Hepatocyte (in vitro differentiated cells): Measurements from ENCODE around the gene CCDC34. TPM values are rescaled to one million over a fixed set of nuclear protein-coding genes. Genes with fewer than 3 reads are reported as not detected.
A peak's percentile ranks its signal among the peaks of the same experiment; 100 is the strongest.

ENCODE experiments used
- DNase-seq: peaks from one replicate; pipeline ENCODE4 v3.0.0-alpha.2; 2016; ENCODE audit warnings: low spot score
- H2AFZ ChIP-seq: fragments of 200-600 bp; sonication (generic); 2 replicates; pipeline ENCODE4 v1.6.0; 2016; ENCODE audit warnings: antibody characterized with exemption, mild to moderate bottlenecking
- H3K27ac ChIP-seq: fragments of 200-600 bp; sonication (generic); 2 replicates; pipeline ENCODE4 v1.5.1; 2016; ENCODE audit warnings: mild to moderate bottlenecking
- H3K27me3 ChIP-seq: fragments of 200-600 bp; sonication (generic); 2 replicates; pipeline ENCODE4 v1.6.1; 2016
- H3K36me3 ChIP-seq: fragments of 200-600 bp; sonication (generic); replicated peaks from 2 replicates; pipeline ENCODE4 v1.5.1; 2016; ENCODE audit warnings: low read depth; ENCODE audit not compliant: insufficient read depth
- H3K4me1 ChIP-seq: fragments of 200-600 bp; sonication (generic); 2 replicates; pipeline ENCODE4 v1.5.1; 2016; ENCODE audit warnings: mild to moderate bottlenecking, moderate library complexity; ENCODE audit not compliant: insufficient read depth
- H3K4me2 ChIP-seq: fragments of 200-600 bp; sonication (generic); 2 replicates; pipeline ENCODE4 v1.6.0; 2016
- H3K4me3 ChIP-seq: fragments of 200-600 bp; sonication (generic); 2 replicates; pipeline ENCODE4 v1.5.1; 2016; ENCODE audit warnings: mild to moderate bottlenecking
- H3K79me2 ChIP-seq: fragments of 200-600 bp; sonication (generic); 2 replicates; pipeline ENCODE4 v1.6.0; 2017; ENCODE audit warnings: mild to moderate bottlenecking
- H3K9me2 ChIP-seq: fragments of 200-600 bp; sonication (generic); replicated peaks from 2 replicates; pipeline ENCODE4 v1.6.0; 2017; ENCODE audit warnings: mild to moderate bottlenecking; ENCODE audit not compliant: insufficient read depth
- H3K9me3 ChIP-seq: fragments of 200-600 bp; sonication (generic); 2 replicates; pipeline ENCODE4 v1.5.1; 2016; ENCODE audit warnings: low read depth, mild to moderate bottlenecking
- H4K20me1 ChIP-seq: fragments of 200-600 bp; sonication (generic); 2 replicates; pipeline ENCODE4 v1.6.0; 2016; ENCODE audit warnings: mild to moderate bottlenecking; ENCODE audit not compliant: insufficient read depth, poor library complexity, severe bottlenecking
- CTCF ChIP-seq: fragments of 200-600 bp; sonication (generic); IDR thresholded peaks from 2 replicates; pipeline ENCODE4 v1.5.1; 2016; ENCODE audit warnings: antibody characterized with exemption, mild to moderate bottlenecking; ENCODE audit not compliant: poor library complexity
- EZH2 ChIP-seq: fragments of 200-600 bp; sonication (generic); IDR thresholded peaks from 2 replicates; pipeline ENCODE4 v1.6.1; 2016; ENCODE audit warnings: antibody characterized with exemption, mild to moderate bottlenecking, borderline replicate concordance
- EZH2phosphoT487 ChIP-seq: fragments of 200-600 bp; sonication (generic); IDR thresholded peaks from one replicate; pipeline ENCODE4 v1.6.1; 2018; ENCODE audit warnings: antibody characterized with exemption, mild to moderate bottlenecking, low read depth, moderate library complexity; ENCODE audit not compliant: unreplicated experiment, severe bottlenecking
- WGBS: methylation state at CpG from one replicate; pipeline ENCODE4 v1.1.6; 2016; ENCODE audit warnings: low lambda C conversion rate; ENCODE audit errors: missing lambda C conversion rate; 5-methylcytosine and 5-hydroxymethylcytosine counted together
- polyA plus RNA-seq: library from polyadenylated mRNA; unstranded; fragments of >200 nt; fragmentation: Nextera tagmentation; extraction: Ambion mirVana; gene quantifications from 2 replicates; pipeline ENCODE4 v1.2.1, GENCODE V29; 2016
- total RNA-seq: library from RNA; depleted of rRNA; stranded (reverse); fragments of >200 nt; gene quantifications from 2 replicates; pipeline ENCODE4 v1.2.3, GENCODE V29; 2014

Gene CCDC34
- total and polyA plus RNA-seq, 2 experiments from 2014 or later, result 6.0 to 7.5 TPM

GRCh38 chr11:27319072-27319471 lies 43.9 kb downstream of the CCDC34 start:
- 53% methylated on average over 2 of the region's 2 CpGs for WGBS
- no peak for DNase-seq
- Histone ChIP-seq H3K36me3 (no peaks in the 10 kb centered on the region), H3K9me2 (no peaks in the 10 kb centered on the region), H3K27me3 (no peaks in the 10 kb centered on the region), H3K27ac (no peak overlapping the region), H3K79me2 (no peaks in the 10 kb centered on the region), H2AFZ (no peak overlapping the region), H3K4me1 (no peaks in the 10 kb centered on the region), H3K4me2 (no peak overlapping the region), H3K9me3 (no peaks in the 10 kb centered on the region), H3K4me3 (no peak overlapping the region), H4K20me1 (no peaks in the 10 kb centered on the region)
- TF ChIP-seq EZH2phosphoT487 (no peak), CTCF (no peak), EZH2 (no peak)

- H3K4me3 ChIP-seq, result no peak overlapping the region
- no peak overlapping the region for H2AFZ ChIP-seq
- H3K4me2 ChIP-seq, result no peak overlapping the region
Observed at GRCh38 chr11:27317751-27318150, 45.3 kb downstream of the CCDC34 start.

GRCh38 chr11:27315836-27316235 lies 47.2 kb downstream of the CCDC34 start:
- TF ChIP-seq EZH2 (no peak), CTCF (no peak), EZH2phosphoT487 (no peak)
- H2AFZ ChIP-seq, result no peak overlapping the region
- H3K27ac ChIP-seq, result no peak overlapping the region
- H3K36me3 ChIP-seq, result no peaks in the 10 kb centered on the region
- H3K27me3 ChIP-seq, result no peaks in the 10 kb centered on the region
- H3K4me1 ChIP-seq, result peaks cover 12% of the 10 kb centered on the region
- no peaks in the 10 kb centered on the region for H4K20me1 ChIP-seq
- H3K4me2 ChIP-seq, result no peak overlapping the region
- 96% methylated on average over 1 of the region's 1 CpG for WGBS
- H3K9me2 ChIP-seq, result no peaks in the 10 kb centered on the region
- H3K4me3 ChIP-seq, result no peak overlapping the region
- no peak for DNase-seq
- no peaks in the 10 kb centered on the region for H3K9me3 ChIP-seq
- no peaks in the 10 kb centered on the region for H3K79me2 ChIP-seq

More at GRCh38 chr11:27317751-27318150, 45.3 kb downstream of the CCDC34 start:
- H3K9me2 ChIP-seq, result no peaks in the 10 kb centered on the region
- H3K9me3 ChIP-seq, result no peaks in the 10 kb centered on the region
- no peaks in the 10 kb centered on the region for H3K36me3 ChIP-seq
- TF ChIP-seq EZH2, result no peak
- no peak for TF ChIP-seq CTCF
- TF ChIP-seq EZH2phosphoT487, result no peak
- H3K27me3 ChIP-seq, result no peaks in the 10 kb centered on the region
- no peaks in the 10 kb centered on the region for H4K20me1 ChIP-seq
- peak; percentile 26 for DNase-seq
- H3K27ac ChIP-seq, result no peak overlapping the region
- 64% methylated on average over 2 of the region's 2 CpGs for WGBS
- peaks cover 3% of the 10 kb centered on the region for H3K4me1 ChIP-seq
- no peaks in the 10 kb centered on the region for H3K79me2 ChIP-seq

- H4K20me1 ChIP-seq, result no peaks in the 10 kb centered on the region
- no peaks in the 10 kb centered on the region for H3K9me3 ChIP-seq
- H3K9me2 ChIP-seq, result no peaks in the 10 kb centered on the region
- TF ChIP-seq EZH2 (no peak), EZH2phosphoT487 (no peak), CTCF (no peak)
- no peak for DNase-seq
- no peak overlapping the region for H3K4me3 ChIP-seq
- no peaks in the 10 kb centered on the region for H3K36me3 ChIP-seq
- H2AFZ ChIP-seq, result no peak overlapping the region
- WGBS, result 72% methylated on average over 2 of the region's 2 CpGs
- H3K27ac ChIP-seq, result no peak overlapping the region
- H3K79me2 ChIP-seq, result no peaks in the 10 kb centered on the region
- no peak overlapping the region for H3K4me2 ChIP-seq
- peaks cover 12% of the 10 kb centered on the region for H3K4me1 ChIP-seq
- H3K27me3 ChIP-seq, result no peaks in the 10 kb centered on the region
Observed at GRCh38 chr11:27313157-27313821, 49.7 kb downstream of the CCDC34 start.
